Measurements from ENCODE around the gene ABHD17C. TPM values are rescaled to one million over a fixed set of nuclear protein-coding genes. Genes with fewer than 3 reads are reported as not detected.

The ABHD17C gene
- total and polyA plus RNA-seq, 2 experiments from 2014 or later = 2.1 to 8.3 TPM

DNA sequence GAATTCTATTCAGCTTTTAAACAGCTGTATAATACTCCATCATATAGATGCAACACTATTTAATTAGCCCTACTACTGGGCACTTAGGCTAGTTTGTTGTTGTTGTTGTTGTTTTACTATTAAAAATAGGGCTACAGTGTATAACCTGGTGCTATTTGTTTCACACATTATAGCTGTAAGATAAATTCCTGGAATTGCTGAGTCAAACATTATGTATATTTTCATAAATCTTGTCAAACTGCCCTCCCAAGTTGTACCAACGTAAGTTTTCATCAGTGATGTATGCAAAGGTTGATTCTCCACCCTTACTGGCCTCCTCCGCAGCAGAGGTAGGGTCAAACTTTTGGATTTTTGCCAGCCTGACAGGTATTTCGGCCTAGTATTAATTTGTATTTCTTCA is 80.2 kb downstream of the ABHD17C start:
- no peak overlapping the region for H3K4me3 ChIP-seq
- no peaks in the 10 kb centered on the region for H3K9me3 ChIP-seq (ENCODE audit: low read depth)
- peaks cover 27% of the 10 kb centered on the region for H3K4me1 ChIP-seq (ENCODE audit: insufficient read depth)
- TF ChIP-seq EZH2 (IDR thresholded peaks at IDR 0.05; ENCODE audit: insufficient read depth, poor library complexity, severe bottlenecking) = no peak
- no peak for TF ChIP-seq EZH2phosphoT487 (IDR thresholded peaks at IDR 0.05; ENCODE audit: insufficient read depth, low read depth)
- H3K4me2 ChIP-seq (ENCODE audit: unreplicated experiment) = no peak overlapping the region
- no peaks in the 10 kb centered on the region for H3K27me3 ChIP-seq (replicated peaks; ENCODE audit: insufficient read depth)
- in situ Hi-C loops (cut with MboI) = loop anchor here (10.0 kb wide), 1 partner anchor 211 kb away; no protein-coding TSS in a partner anchor
- H4K20me1 ChIP-seq (ENCODE audit: insufficient read depth) = no peaks in the 10 kb centered on the region
- no peak overlapping the region for H2AFZ ChIP-seq
- H3K27ac ChIP-seq = no peak overlapping the region
- DNase-seq = no peak
- no peak overlapping the region for H3K9ac ChIP-seq
- peaks cover 42% of the 10 kb centered on the region for H3F3A ChIP-seq (ENCODE audit: insufficient read depth)
- 90 to 95% methylated on average over 3 of the region's 3 CpGs for WGBS, 2 experiments (ENCODE audit: low coverage in 1 of 2, low lambda C conversion rate in 2 of 2, missing lambda C conversion rate in 2 of 2)
- H3K79me2 ChIP-seq (ENCODE audit: insufficient read depth) = 0 out of 2 replicates have a peak, but pooled peaks cover 2% of the 10 kb centered on the region
- H3K36me3 ChIP-seq (ENCODE audit: low read depth) = no peaks in the 10 kb centered on the region
- H3K9me2 ChIP-seq (ENCODE audit: insufficient read depth) = no peaks in the 10 kb centered on the region

DNA sequence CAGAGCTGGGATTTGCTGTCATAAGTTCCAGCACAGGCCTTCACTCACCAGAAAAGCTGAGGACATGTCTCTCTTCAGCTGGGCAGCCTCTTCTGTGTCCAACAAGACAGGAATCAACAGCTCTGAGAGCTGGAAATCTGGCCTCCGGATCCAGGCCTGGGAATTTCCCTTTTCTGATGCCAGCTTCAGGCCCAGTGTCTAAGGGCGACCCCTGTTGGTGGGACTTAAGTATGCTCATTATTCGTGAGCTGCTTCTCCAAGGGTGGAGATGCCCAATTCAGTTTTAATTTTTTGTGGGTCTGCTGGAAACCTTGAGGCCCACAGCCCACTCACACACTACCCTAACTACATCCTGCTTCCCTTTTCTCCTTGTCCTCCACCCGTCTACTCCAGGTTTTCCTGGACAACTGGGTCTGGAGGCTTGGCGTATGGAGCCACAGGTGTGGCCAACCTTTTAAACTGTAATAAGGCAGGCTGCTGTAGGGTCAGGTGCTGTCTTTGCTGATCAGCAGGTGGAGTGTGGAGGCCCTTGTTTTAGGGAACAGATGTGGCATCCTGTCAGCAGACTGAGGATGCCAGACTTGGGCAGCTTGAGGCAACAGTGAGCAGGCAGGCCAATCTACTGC is 81.4 kb downstream of the ABHD17C start:
- DNase-seq = peak; percentile 81
- H3K4me3 ChIP-seq = no peak overlapping the region
- H3K9ac ChIP-seq = peak overlapping the region; percentile 44
- H4K20me1 ChIP-seq (ENCODE audit: insufficient read depth) = 0 out of 2 replicates have a peak, but pooled peaks cover 4% of the 10 kb centered on the region
- peaks cover 14% of the 10 kb centered on the region; the same call in 1 of the 2 replicates for H3K79me2 ChIP-seq (ENCODE audit: insufficient read depth)
- H3K27me3 ChIP-seq (replicated peaks; ENCODE audit: insufficient read depth) = no peaks in the 10 kb centered on the region
- no peaks in the 10 kb centered on the region for H3K9me3 ChIP-seq (ENCODE audit: low read depth)
- peaks cover 34% of the 10 kb centered on the region for H3K4me1 ChIP-seq (ENCODE audit: insufficient read depth)
- H3F3A ChIP-seq (ENCODE audit: insufficient read depth) = peaks cover 50% of the 10 kb centered on the region
- H3K36me3 ChIP-seq (ENCODE audit: low read depth) = peaks cover 6% of the 10 kb centered on the region; the same call in 1 of the 2 replicates
- WGBS, 2 experiments (ENCODE audit: low coverage in 1 of 2, low lambda C conversion rate in 2 of 2, missing lambda C conversion rate in 2 of 2) = 42 to 56% methylated on average over 5 of the region's 5 CpGs
- in situ Hi-C loops (cut with MboI) = loop anchor here (10.0 kb wide), 1 partner anchor 212 kb away; no protein-coding TSS in a partner anchor
- peak overlapping the region; percentile 51 for H3K4me2 ChIP-seq (ENCODE audit: unreplicated experiment)
- TF ChIP-seq EZH2 (IDR thresholded peaks at IDR 0.05; ENCODE audit: insufficient read depth, poor library complexity, severe bottlenecking) (no peak), EZH2phosphoT487 (IDR thresholded peaks at IDR 0.05; ENCODE audit: insufficient read depth, low read depth) (no peak)
- peak overlapping the region; percentile 76 for H3K27ac ChIP-seq
- H3K9me2 ChIP-seq (ENCODE audit: insufficient read depth) = no peaks in the 10 kb centered on the region
- H2AFZ ChIP-seq = peak overlapping the region; percentile 52; the same call in 1 of the 2 replicates

DNA sequence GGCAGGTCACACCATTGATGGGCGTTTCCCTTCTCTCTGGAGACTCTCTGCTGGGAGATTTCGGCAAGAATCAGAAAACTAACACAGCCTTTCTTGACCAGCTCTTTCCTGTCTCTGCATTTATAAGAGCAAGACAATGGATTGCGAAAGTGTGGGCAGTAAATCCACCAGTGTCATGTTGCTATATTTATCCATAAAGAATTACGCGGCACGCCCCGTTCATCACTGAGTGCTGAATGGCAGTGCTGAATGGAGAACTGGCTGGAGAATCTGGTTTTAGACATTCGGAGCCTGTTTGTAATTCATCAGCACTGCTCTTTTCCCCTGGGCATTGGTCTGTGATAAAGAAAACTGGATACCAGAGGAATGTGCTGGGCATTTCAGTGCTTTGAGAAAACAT is 82.0 kb downstream of the ABHD17C start:
- H3K36me3 ChIP-seq (ENCODE audit: low read depth) = peaks cover 12% of the 10 kb centered on the region
- H3K9me3 ChIP-seq (ENCODE audit: low read depth) = no peaks in the 10 kb centered on the region
- 7 to 13% methylated on average over 8 of the region's 8 CpGs for WGBS, 2 experiments (ENCODE audit: low coverage in 1 of 2, low lambda C conversion rate in 2 of 2, missing lambda C conversion rate in 2 of 2)
- 0 out of 2 replicates have a peak overlapping the region, but pooled peaks have one; percentile 1 for H3K4me3 ChIP-seq
- peak overlapping the region; percentile 51 for H3K4me2 ChIP-seq (ENCODE audit: unreplicated experiment)
- no peaks in the 10 kb centered on the region for H3K9me2 ChIP-seq (ENCODE audit: insufficient read depth)
- H2AFZ ChIP-seq = no peak overlapping the region
- peak overlapping the region; percentile 76 for H3K27ac ChIP-seq
- in situ Hi-C loops (cut with MboI) = loop anchor here (10.0 kb wide), 1 partner anchor 212 kb away; no protein-coding TSS in a partner anchor
- peaks cover 17% of the 10 kb centered on the region; the same call in 1 of the 2 replicates for H3K79me2 ChIP-seq (ENCODE audit: insufficient read depth)
- no peak for TF ChIP-seq EZH2 (IDR thresholded peaks at IDR 0.05; ENCODE audit: insufficient read depth, poor library complexity, severe bottlenecking)
- TF ChIP-seq EZH2phosphoT487 (IDR thresholded peaks at IDR 0.05; ENCODE audit: insufficient read depth, low read depth) = no peak
- peaks cover 38% of the 10 kb centered on the region for H3K4me1 ChIP-seq (ENCODE audit: insufficient read depth)
- H3F3A ChIP-seq (ENCODE audit: insufficient read depth) = peaks cover 56% of the 10 kb centered on the region
- H3K27me3 ChIP-seq (replicated peaks; ENCODE audit: insufficient read depth) = no peaks in the 10 kb centered on the region
- H4K20me1 ChIP-seq (ENCODE audit: insufficient read depth) = 0 out of 2 replicates have a peak, but pooled peaks cover 7% of the 10 kb centered on the region
- H3K9ac ChIP-seq = peak overlapping the region; percentile 44
- peak; percentile 96 for DNase-seq

DNA sequence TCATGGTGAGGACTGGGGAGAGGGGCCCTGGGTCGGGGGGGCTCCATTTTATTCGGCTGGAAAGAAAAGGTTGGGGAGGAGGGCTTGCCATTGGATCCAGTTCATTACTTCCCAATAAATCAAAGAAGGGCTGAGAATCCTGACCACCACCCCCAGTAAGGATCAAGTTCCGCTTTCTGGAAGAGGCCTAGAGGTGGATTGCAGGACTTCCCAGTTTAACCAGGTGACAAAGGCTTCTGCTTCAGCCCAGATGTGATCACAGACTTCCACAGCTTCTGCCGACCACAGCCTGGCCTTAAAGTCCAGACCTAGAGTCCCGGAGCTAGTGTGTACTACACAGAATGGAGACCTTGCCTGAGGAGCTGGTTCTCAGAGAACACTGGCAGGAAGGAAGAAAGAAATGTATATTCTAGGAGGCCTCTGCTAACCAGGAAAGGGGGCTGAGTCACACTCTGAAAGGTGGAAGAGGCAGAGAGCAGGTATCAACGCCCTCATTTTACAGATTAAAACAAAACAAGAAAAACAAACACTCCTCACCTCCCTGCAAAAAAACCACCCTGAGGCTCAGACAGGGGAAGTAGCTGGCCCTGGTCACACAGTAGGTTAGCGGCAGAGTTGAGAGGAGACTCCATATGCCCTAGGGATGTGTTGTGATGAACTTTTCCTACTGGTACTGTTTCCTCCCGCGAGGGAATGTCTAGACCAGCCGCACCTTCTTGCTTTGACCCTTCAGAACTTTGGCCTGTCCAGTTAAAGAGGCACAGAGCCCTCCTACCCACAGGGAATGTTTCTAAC is 82.9 kb downstream of the ABHD17C start:
- in situ Hi-C loops (cut with MboI) = loop anchor here (10.0 kb wide), 1 partner anchor 213 kb away; no protein-coding TSS in a partner anchor

More for the DNA sequence above, 82.9 kb downstream of the ABHD17C start:
- H3K9ac ChIP-seq = peak overlapping the region; percentile 39
- H3K9me2 ChIP-seq (ENCODE audit: insufficient read depth) = no peaks in the 10 kb centered on the region
- DNase-seq = peak; percentile 27
- H3F3A ChIP-seq (ENCODE audit: insufficient read depth) = peaks cover 57% of the 10 kb centered on the region
- H3K27me3 ChIP-seq (replicated peaks; ENCODE audit: insufficient read depth) = no peaks in the 10 kb centered on the region
- 89 to 90% methylated on average over 10 of the region's 10 CpGs for WGBS, 2 experiments (ENCODE audit: low coverage in 1 of 2, low lambda C conversion rate in 2 of 2, missing lambda C conversion rate in 2 of 2)
- H4K20me1 ChIP-seq (ENCODE audit: insufficient read depth) = 0 out of 2 replicates have a peak, but pooled peaks cover 15% of the 10 kb centered on the region
- peaks cover 15% of the 10 kb centered on the region for H3K36me3 ChIP-seq (ENCODE audit: low read depth)
- H3K9me3 ChIP-seq (ENCODE audit: low read depth) = no peaks in the 10 kb centered on the region
- peaks cover 22% of the 10 kb centered on the region; the same call in 1 of the 2 replicates for H3K79me2 ChIP-seq (ENCODE audit: insufficient read depth)
- peak overlapping the region; percentile 76 for H3K27ac ChIP-seq
- no peak for TF ChIP-seq EZH2phosphoT487 (IDR thresholded peaks at IDR 0.05; ENCODE audit: insufficient read depth, low read depth)
- no peak for TF ChIP-seq EZH2 (IDR thresholded peaks at IDR 0.05; ENCODE audit: insufficient read depth, poor library complexity, severe bottlenecking)
- peak overlapping the region; percentile 51 for H3K4me2 ChIP-seq (ENCODE audit: unreplicated experiment)
- no peak overlapping the region for H2AFZ ChIP-seq
- peaks cover 38% of the 10 kb centered on the region for H3K4me1 ChIP-seq (ENCODE audit: insufficient read depth)
- H3K4me3 ChIP-seq = 0 out of 2 replicates have a peak overlapping the region, but pooled peaks have one; percentile 1

Data from GM23248 (cell line).